SU-DHL-6 (cell line): ENCODE results near the gene PICALM.
A peak's percentile ranks its signal among the peaks of the same experiment; 100 is the strongest.

Experiments
- H2AFZ ChIP-seq: fragments of 200-600 bp; sonication (generic); 2 replicates; pipeline ENCODE4 v1.6.1; 2014; ENCODE audit warnings: low read depth, mild to moderate bottlenecking, moderate library complexity, mixed read lengths, antibody characterized with exemption, low read length; ENCODE audit not compliant: severe bottlenecking
- H3F3A ChIP-seq: fragments of 200-600 bp; shearing (Covaris generic); 2 replicates; pipeline ENCODE4 v1.6.0; 2016; ENCODE audit warnings: antibody characterized with exemption, mild to moderate bottlenecking; ENCODE audit not compliant: insufficient read depth
- H3K27ac ChIP-seq: fragments of 200-600 bp; sonication (generic); 2 replicates; pipeline ENCODE4 v1.5.1; 2016; ENCODE audit warnings: low read depth, mild to moderate bottlenecking, low read length, moderate library complexity, mixed read lengths
- H3K27me3 ChIP-seq: fragments of 200-600 bp; sonication (generic), shearing (Covaris generic); 2 replicates; pipeline ENCODE4 v1.6.0; 2014; ENCODE audit warnings: mild to moderate bottlenecking, low read length
- H3K36me3 ChIP-seq: fragments of 200-600 bp; sonication (generic); 2 replicates; pipeline ENCODE4 v1.6.1; 2014; ENCODE audit warnings: mild to moderate bottlenecking, low read length, mixed read lengths
- H3K4me2 ChIP-seq: fragments of 300-600, 200-600 bp; shearing (Covaris generic), sonication (generic); 2 replicates; pipeline ENCODE4 v1.6.0; 2014; ENCODE audit warnings: low read length, low read depth, mild to moderate bottlenecking; ENCODE audit not compliant: poor library complexity, severe bottlenecking
- H3K4me3 ChIP-seq: fragments of 200-600 bp; sonication (generic); 2 replicates; pipeline ENCODE4 v1.5.1; 2014; ENCODE audit warnings: antibody characterized with exemption, low read length, mild to moderate bottlenecking, mixed read lengths; ENCODE audit not compliant: insufficient read depth, poor library complexity, severe bottlenecking
- H3K79me2 ChIP-seq: fragments of 200-600 bp; sonication (generic); 2 replicates; pipeline ENCODE4 v1.6.1; 2014; ENCODE audit warnings: mild to moderate bottlenecking, low read length, moderate library complexity; ENCODE audit not compliant: insufficient read depth
- H3K9ac ChIP-seq: fragments of 200-600 bp; sonication (generic); 2 replicates; pipeline ENCODE4 v1.7.0; 2014; ENCODE audit warnings: mild to moderate bottlenecking, low read length
- H3K9me2 ChIP-seq: fragments of 200-600 bp; sonication (generic); replicated peaks from 2 replicates; pipeline ENCODE4 v1.6.1; 2014; ENCODE audit warnings: low read length; ENCODE audit not compliant: insufficient read depth
- H3K9me3 ChIP-seq: fragments of 200-600 bp; sonication (generic); 2 replicates; pipeline ENCODE4 v1.6.1; 2014; ENCODE audit warnings: low read length, mixed read lengths; ENCODE audit not compliant: insufficient read depth
- H4K20me1 ChIP-seq: fragments of 200-600 bp; sonication (generic); 2 replicates; pipeline ENCODE4 v1.6.1; 2014; ENCODE audit warnings: low read depth, mild to moderate bottlenecking, antibody characterized with exemption, low read length, moderate library complexity, mixed read lengths
- CTCF ChIP-seq: fragments of 200-600 bp; sonication (generic); IDR thresholded peaks from one replicate; pipeline ENCODE4 v1.5.1; 2017; ENCODE audit warnings: antibody characterized with exemption, mild to moderate bottlenecking, low read length, moderate library complexity; ENCODE audit not compliant: insufficient read depth, poor library complexity, severe bottlenecking
- EZH2phosphoT487 ChIP-seq: fragments of 200-600 bp; sonication (generic), shearing (Covaris generic); conservative IDR thresholded peaks from 2 replicates; pipeline ENCODE4 v1.6.1; 2018; ENCODE audit warnings: mild to moderate bottlenecking, antibody characterized with exemption, low read length, moderate library complexity, mixed read lengths

PICALM gene

DNA sequence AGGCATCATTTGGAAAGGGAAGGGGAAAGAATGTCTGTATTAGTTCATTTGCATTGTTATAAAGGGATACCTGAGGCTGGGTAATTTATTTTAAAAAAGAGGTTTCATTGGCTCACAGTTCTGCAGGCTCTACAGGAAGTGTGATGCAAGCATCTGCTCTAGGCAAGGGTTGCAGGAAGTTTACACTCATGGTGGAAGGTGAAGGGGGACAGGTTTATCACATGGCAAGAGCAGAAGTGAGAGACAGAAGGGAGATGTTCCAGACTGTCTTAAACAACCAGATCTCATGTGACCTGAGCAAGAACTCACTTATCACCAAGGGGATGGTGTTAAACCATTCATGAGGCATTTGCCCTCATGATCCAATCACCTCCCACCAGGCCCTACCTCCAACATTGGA is 123.1 kb downstream of the PICALM start:
- H3K9me3 ChIP-seq: peaks cover 20% of the 10 kb centered on the region; the same call in 1 of the 2 replicates
- no peaks in the 10 kb centered on the region for H3K27me3 ChIP-seq
- H3K27ac ChIP-seq: no peak overlapping the region
- H4K20me1 ChIP-seq: no peaks in the 10 kb centered on the region
- H3K79me2 ChIP-seq: no peaks in the 10 kb centered on the region
- H3K9ac ChIP-seq: no peak overlapping the region
- H3K9me2 ChIP-seq: no peaks in the 10 kb centered on the region
- no peak overlapping the region for H3K4me3 ChIP-seq
- H3K36me3 ChIP-seq: no peaks in the 10 kb centered on the region; the same call in 1 of the 2 replicates
- no peak for TF ChIP-seq EZH2phosphoT487
- TF ChIP-seq CTCF: no peak
- H3F3A ChIP-seq: no peaks in the 10 kb centered on the region
- H3K4me2 ChIP-seq: no peak overlapping the region
- H2AFZ ChIP-seq: no peak overlapping the region

DNA sequence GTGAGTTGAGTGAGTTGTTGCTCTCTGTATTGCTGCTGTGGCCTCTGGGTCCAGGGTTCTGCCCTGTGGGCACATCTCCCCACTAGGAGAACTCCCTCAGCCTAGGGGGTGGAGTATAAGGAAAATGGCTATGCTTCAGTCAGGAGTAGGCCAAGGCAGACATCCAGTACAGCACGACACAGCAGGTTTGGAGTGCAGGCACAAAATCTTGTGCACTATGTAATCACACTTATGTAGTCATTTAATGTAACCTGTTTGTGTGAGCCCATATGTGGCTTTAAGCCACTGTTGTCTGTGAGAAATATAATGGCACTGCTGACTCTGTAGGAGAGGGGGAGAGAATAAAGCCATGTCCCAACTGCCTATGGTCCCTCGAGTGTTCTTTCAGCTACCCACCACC is 123.6 kb downstream of the PICALM start:
- TF ChIP-seq EZH2phosphoT487 (no peak), CTCF (no peak)
- Histone ChIP-seq H3K79me2 (no peaks in the 10 kb centered on the region), H3K9me3 (peaks cover 20% of the 10 kb centered on the region; the same call in 1 of the 2 replicates), H2AFZ (no peak overlapping the region), H3K4me2 (no peak overlapping the region), H3F3A (no peaks in the 10 kb centered on the region), H3K9ac (no peak overlapping the region), H3K4me3 (no peak overlapping the region), H3K9me2 (no peaks in the 10 kb centered on the region), H4K20me1 (no peaks in the 10 kb centered on the region), H3K36me3 (no peaks in the 10 kb centered on the region; the same call in 1 of the 2 replicates), H3K27ac (no peak overlapping the region), H3K27me3 (no peaks in the 10 kb centered on the region)

DNA sequence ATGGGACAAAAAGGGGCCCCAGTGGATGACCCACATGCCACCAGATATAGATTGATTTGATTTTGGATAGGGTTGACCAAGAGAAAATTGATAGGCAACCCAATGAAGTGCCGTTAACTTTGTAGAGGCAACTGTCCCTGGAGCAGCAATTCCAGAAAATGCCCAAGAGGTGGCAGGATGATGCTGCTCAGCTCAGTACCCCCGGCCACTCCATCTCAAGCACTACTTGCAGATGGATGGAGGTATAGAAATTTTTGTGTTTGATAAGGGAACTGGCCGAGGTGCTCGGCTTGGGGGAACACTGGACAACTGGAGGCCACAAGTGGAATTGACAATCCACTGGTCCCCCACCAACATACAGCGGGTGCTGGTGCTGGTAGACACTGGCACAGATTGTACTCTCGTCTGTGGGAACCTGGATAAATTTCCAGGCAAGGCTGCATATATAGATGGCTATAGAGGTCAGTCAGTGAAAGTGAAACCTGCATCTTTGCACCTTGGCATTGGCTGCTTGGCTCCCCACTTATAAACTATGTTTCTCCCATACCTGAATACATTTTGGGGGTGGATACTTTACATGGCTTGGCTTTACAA is 127.4 kb downstream of the PICALM start:
- no peak overlapping the region for H3K4me2 ChIP-seq
- H3K27me3 ChIP-seq: no peaks in the 10 kb centered on the region
- H3K9me2 ChIP-seq: no peaks in the 10 kb centered on the region
- H3K79me2 ChIP-seq: no peaks in the 10 kb centered on the region
- no peaks in the 10 kb centered on the region; the same call in 1 of the 2 replicates for H3K36me3 ChIP-seq
- no peak overlapping the region for H3K27ac ChIP-seq
- H3F3A ChIP-seq: no peaks in the 10 kb centered on the region
- H3K9ac ChIP-seq: no peak overlapping the region
- TF ChIP-seq CTCF (peak; percentile 51), EZH2phosphoT487 (no peak)
- no peak overlapping the region for H2AFZ ChIP-seq
- no peak overlapping the region for H3K4me3 ChIP-seq
- peaks cover 19% of the 10 kb centered on the region; the same call in 1 of the 2 replicates for H3K9me3 ChIP-seq
- no peaks in the 10 kb centered on the region for H4K20me1 ChIP-seq
